NCI-H187 treated with DMSO at 0.1 percent for 48 hours (cell line): Measurements from ENCODE around the gene TBCEL.
A peak's percentile ranks its signal among the peaks of the same experiment; 100 is the strongest.
"Not testable (repeated sequence)": the region's sequence is repeated elsewhere in the genome, so short reads cannot be mapped to it uniquely, and the experiment has no call there.

ENCODE experiments used
- DNase-seq: peaks from one replicate; lab custom pipeline; 2025; lab: John Stamatoyannopoulos, UW

The TBCEL gene

DNA sequence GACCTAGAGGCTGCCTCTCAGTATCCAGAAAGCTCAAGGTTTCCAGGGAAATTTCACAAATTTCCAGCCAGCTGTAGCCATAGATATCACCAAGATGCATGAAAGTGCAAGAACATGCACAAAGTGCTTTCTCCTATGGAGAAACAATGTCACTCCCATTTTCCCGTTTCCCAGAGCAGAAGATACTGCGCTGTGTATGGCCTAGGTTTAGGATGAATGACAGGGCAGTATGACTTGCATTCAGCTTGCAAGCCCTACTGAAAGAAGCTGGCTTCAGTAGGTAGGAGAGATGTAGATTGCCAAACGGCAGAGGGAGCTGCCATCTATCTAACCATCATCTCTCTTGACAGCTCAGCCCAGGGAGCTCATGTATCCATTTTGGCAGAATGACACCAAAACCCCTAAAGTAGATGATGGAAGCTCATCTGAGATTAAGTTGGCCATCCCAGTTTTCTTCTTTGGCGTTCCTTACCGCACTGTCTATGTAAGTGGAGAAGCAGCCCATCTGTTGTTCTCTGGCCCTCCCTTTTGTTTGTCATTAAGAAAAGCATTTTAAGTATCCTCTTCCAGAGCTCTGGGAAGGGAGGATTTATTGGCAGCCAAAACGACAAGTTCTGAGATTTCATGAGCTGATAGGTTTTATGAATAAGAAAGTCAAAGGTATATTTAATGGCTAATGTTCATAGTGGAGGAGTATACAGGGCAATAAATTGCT lies 81.7 kb downstream of the TBCEL start:
- no peak for DNase-seq

DNA sequence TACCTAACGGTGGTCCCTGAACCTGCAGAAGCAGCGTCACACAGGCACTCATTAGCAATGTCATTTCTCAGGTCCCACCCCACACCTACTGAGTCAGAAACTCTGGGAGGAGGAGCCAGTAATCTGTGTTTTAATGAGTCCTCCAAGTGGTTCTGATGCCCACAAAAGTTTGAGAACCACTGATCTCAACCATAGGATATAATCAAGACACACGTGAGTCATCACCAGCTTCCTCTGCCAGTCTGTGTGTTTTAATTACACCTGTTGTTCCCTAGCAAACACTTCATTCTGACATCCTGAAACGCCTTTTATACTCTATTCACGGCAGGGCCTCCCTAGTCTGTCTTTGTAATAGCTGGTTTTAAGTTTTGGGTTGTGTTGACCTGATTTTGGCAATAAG lies 82.9 kb downstream of the TBCEL start:
- DNase-seq: no peak

DNA sequence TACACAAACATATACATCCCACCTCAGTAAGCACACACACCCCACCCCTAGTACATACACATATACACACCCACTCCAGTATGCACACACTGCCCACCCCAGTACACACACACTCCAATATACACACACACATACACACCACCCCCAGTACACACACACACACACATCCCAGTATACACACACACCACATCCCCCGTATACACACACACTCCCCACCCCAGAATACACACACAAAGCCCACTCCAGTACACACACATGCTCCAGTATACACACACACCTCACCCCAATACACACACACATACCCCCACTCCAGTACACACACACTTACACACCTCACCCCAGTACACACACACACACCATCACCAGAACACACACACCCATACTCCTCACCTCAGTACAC lies 84.5 kb downstream of the TBCEL start:
- no peak for DNase-seq

DNA sequence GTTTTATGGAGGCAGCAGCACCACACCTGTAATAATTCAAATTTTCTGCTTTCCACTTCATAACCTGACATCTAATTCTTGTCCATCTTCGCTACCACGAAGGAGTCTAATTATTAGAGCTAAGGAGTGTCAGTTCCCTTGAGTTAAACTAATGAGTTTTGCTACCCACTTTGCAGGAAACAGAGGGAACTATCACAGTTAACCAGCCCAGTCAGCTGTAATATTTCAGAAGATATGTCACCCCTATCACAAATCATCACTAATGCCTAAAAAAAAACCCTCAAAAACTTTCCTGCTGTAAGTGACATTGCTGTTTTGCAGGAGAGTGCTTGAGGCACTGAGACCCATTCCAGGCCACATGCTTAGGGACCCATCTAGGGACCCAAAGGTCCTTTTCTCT lies 85.6 kb downstream of the TBCEL start:
- no peak for DNase-seq

DNA sequence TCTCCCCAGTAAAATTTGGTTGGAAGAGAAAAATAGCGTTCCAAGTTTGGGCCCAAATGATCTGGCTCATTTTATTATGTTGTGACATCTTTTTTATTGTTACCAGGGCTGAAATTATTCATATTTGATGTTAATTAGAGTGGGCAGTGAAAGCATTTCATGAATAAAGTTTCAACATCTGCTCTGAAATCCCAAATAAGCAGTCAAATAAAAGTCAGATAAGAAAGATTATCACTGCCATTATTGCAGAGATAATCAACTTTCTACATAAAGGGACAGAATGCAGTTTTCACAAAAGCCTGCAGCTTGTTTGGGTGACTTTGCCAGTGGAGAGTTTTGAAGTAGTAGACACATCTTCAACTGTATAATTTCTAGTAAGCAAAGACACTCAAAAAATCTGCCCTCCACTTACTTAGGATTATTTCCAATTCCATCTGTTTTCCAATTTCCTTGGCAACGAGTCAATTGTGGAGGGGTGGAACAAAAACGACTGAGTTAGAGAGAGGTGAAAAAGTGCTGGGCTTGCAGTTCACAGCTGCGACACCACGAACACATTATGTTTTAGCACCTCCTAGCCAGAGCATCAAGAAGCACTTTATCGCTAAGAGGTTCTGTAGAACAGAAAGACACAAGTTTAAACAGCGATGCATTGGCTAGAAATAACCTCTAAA lies 86.1 kb downstream of the TBCEL start:
- no peak for DNase-seq

DNA sequence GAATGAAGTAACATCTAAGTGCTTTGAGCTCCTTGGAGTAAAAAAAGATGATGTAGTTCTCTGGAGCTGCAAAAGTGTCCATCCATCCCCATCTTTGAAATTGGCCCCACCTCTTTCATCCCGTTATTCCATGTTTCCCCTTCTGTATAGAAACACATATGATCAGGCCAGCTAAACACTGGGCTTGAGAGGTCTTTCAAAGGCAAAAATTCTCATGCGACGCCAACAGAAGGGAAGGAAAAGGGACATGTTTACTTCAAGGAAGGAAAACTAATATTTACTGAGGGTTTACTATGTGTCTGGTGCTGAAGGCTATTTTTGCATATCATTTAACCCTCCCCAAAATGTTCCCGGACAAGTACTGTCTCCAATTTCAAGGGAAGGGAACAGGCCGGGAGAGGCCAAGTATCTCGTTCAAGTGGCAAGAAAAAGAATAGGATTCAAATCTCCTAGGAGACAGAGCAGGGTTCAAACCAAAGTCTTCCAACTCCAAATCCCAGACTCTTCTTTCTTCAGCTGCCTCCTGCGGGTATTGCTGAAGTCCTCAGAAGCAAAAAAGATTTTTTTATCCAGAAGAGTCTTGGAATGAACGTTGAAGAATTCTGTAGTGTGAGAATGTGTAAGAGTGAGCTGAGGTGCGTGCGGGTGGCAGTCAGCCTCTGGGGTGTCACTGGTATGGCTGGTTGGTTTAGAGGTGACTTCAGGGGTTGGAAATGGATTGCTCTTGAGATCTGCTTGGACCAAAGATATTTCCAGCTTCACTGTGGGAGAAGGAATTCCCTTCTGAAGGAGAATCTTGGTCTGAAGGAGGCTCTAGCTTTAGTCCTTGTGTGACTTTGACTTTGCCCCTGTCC lies 87.2 kb downstream of the TBCEL start:
- DNase-seq: no peak

DNA sequence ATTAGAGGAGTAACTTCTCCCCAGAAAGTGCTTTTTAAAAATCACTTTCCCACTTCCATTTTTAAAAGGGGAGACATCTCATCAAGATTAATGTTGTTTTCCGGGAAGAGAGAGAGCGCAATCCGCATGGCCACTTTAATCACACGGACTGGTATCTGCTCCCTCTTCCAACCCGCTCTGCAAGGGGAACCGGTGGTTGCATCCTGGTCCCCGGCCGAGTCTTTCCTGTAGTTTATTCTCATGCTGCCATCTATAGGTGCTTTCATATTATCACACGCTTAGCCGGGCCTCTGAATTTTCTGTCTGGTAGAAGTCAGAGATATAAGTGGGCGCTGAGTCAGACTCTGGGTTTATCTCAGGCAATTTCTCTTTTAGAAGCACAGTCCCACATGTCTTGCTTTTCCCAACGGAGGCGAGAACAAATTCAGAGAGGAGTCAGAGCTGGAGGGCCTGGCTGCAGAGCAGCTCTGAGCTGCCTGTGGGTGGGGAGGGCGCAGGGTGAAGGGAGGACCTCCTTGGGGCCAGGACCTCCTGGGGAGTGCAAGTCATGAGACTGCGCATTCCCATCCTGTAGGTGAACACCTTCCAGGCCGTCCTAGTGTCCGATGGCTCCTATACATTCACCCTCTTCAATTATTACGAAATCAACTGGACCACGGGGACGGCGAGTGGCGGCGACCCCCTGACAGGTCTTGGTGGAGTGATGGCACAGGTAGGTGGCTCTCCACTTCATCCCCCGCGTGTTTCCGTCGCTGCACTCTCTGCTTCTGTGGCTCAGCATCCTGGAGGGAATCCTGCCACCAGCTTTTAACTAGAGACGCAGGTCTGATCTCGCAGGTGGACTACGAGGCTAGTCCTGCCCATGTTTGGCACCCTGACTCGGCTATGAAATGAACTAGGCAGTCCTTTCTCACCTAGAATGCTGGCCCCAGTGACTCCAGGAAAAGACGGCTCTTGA lies 88.9 kb downstream of the TBCEL start:
- DNase-seq: peak; percentile 12

DNA sequence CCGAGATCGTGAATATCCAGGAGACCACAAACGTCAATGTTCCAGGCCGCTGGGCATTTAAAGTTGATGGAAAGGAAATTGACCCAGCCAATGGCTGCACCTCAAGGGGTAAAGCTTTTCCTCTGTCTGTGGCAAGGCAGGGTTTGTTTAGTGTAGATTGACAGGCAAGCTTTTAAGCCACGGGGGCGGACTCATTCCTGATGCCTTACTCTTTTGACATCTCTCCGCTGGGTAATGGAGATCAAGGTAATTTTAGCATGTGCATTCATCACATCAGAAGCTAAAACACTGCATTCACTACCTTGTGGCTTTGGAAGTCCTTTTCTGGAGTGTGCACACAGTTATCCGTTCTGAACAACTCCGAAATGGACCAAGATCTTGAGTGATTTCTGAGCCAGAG lies 89.7 kb downstream of the TBCEL start:
- no peak for DNase-seq

DNA sequence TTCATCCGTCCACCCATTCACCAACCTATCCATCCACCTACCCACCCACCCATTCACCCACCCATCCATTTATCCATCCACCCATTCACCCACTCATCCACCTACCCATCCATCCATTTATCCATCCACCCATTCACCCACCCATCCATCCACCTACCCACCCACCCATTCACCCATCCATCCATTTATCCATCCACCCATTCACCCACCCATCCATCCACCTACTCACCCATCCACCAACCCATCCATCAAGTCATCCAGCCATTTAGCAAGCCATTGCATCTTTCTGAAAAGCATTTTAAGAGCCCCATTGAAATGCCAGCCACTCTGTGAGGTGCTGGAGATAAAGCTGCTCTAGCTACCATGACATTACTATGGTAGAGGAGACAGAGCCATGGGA lies 91.1 kb downstream of the TBCEL start:
- DNase-seq: not testable (repeated sequence)

DNA sequence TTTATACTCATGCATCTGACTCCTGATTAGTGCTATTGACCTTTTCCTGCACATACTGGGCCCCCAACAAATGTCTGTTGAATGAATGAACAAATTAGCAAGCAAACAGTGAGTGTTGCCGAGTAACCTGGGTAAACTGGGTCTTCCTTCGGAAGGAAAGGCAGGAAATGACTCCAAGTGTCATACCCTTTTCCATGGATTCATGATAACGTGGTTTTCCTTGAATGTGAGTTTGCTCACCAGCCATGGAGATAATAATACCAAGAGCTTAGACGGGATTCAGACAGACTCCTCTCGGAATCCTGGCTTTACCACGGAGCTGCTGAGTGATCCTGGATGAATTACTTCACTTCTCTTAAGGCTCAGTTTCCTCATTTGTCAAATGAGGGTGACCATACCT lies 93.9 kb downstream of the TBCEL start:
- no peak for DNase-seq

DNA sequence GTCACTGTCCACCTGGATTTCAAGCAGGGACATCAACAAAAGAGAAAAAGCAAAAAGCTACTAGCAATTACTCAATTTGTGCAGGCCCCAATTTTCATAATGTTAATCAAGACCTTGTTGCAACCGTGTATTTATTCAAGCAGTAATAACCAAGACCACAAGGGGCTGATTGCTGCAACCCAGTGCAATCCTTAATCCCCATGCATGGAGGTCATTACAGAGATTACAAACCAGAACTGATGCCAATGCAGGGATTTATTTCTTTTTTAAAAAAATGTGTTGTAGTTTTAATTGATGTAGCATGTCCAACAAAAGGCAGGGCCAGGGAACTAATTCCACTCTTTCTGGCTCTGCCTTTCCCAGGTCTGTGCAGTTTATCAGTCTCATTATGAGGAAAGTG lies 95.5 kb downstream of the TBCEL start:
- no peak for DNase-seq

DNA sequence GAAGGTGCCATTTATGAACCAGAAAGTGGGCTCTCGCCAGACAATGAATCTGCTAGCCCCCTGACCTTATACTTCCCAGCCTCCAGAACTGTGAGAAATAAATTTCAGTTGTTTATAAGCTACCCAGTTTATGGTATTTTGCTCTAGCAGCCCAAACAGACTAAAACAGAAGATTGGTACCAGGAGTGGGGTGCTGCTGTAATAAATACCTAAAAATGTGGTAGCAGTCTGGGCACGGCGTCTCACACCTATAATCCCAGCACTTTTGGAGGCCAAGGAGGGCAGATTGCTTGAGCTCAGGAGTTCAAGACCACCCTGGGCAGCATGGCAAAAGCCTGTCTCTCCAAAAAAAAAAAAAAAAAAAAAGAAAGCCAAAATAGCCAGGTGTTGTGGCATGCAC lies 98.4 kb downstream of the TBCEL start:
- no peak for DNase-seq

DNA sequence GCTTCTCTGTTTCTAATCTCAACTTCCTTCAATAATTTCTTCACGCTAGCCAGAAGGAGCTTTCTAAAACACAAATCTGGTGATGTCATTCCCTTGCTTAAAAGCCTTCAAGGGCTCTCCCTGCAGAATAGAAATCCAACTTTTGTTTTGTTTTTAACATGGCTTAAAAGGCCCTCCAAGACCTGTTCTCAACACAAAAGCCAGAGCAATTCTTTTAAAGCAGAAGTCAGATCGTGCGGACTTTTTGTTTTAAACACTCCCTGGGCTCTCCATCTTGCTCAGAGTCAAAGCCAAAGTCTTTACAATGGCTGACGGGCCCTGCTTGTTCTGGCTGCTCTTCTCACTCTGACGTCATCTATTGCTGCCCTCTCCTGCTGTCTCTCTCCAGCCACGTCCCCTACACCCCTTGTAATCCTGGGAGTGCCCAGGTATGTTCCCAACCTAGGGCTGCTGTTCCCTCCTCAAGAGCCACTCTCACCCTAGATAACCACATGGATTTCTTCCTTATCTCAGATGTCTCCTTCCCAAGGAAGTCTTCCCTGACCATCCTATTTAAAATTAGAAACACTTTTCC lies 99.7 kb downstream of the TBCEL start:
- DNase-seq: no peak

DNA sequence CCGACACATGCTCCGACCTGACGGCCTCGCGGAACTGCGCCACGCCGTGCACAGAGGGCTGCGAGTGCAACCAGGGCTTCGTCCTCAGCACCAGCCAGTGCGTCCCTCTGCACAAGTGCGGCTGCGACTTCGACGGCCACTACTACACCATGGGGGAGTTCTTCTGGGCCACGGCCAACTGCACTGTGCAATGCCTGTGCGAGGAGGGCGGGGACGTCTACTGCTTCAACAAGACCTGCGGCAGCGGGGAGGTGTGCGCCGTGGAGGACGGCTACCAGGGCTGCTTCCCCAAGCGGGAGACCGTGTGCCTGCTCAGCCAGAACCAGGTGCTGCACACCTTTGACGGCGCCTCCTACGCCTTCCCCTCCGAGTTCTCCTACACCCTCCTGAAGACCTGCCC lies 103.9 kb downstream of the TBCEL start:
- no peak for DNase-seq

DNA sequence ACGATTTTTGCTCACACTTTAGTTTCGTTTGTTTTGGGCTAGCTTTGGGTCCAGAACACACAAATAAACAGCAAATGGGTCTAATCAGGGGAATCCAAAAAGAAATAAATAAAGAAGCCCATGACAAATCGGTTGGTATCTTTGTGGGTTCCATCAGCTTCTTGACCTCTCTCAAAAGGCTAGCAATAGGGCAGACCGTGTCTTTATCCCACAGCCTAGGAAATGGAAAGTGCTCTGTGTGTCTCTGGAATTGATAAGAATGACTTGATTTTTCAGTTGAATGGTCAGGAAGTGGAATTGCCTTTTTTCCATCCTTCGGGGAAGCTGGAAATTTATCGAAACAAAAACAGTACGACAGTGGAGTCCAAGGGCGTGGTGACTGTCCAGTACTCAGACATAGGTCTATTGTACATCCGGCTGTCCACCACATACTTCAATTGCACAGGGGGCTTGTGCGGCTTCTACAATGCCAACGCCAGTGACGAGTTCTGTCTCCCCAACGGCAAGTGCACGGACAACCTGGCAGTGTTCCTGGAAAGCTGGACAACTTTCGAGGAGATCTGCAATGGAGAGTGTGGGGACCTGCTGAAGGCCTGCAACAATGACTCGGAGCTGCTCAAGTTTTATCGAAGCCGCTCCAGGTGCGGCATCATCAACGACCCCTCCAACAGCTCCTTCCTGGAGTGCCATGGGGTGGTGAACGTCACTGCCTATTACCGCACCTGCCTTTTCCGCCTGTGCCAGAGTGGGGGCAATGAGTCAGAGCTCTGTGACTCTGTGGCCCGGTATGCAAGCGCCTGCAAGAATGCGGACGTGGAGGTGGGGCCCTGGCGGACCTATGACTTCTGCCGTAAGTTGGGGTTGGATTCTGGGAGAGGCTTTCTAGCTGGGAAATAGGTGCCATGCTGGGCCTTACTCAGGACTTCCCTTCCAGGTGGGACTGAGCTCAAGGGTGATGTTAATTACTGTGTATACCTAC lies 105.7 kb downstream of the TBCEL start:
- no peak for DNase-seq

DNA sequence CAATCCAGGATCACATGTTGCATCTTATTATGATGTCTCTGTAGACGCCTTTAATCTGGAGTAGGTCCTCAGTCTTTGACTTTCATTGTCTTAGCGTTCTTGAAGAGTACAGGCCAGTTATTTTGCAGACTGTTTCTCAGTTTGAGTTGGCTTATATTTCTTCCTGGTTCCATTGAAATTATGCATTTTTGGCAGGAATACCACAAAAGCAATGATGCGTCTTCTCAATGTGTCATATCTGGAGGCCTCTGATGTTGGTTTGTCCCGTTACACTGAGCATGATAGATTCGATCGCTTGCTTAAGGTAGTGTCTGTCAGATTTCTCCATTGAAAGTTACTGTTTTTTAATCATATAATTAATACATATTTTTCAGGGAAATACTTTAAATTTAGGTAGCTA lies 107.8 kb downstream of the TBCEL start:
- no peak for DNase-seq

DNA sequence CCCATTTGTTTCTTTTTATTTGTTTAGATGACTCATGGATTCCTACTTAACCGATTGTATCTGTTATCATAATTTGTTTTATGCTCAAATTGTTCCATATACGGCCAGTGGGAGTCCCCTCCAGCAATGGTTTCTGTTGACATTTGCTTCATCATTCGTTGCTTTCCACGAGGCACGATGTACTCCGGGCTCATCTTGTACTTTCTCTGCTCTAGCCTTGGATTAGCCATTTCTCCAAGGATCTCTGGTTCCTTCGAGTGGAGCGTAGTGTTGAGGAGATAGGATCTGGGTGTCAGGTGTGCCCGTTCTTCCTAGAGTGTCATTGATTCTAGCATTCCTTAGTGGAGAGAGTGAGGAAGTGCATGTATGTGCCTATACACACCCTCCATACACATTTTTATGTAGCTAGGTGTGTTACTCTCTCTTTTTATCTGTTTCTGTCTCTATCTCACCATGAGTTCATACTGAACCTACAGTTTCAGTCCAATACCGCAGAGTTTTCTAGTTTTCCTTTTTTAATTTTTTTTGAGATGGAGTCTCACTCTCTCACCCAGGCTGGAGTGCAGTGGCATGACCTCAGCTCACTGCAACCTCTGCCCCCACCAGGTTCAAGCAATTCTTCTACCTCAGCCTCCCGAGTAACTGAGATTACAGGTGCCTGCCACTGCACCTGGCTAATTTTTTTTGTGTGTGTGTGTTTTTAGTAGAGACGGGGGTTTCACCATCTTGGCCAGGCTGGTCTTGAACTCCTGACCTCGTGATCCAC lies 108.5 kb downstream of the TBCEL start:
- no peak for DNase-seq

DNA sequence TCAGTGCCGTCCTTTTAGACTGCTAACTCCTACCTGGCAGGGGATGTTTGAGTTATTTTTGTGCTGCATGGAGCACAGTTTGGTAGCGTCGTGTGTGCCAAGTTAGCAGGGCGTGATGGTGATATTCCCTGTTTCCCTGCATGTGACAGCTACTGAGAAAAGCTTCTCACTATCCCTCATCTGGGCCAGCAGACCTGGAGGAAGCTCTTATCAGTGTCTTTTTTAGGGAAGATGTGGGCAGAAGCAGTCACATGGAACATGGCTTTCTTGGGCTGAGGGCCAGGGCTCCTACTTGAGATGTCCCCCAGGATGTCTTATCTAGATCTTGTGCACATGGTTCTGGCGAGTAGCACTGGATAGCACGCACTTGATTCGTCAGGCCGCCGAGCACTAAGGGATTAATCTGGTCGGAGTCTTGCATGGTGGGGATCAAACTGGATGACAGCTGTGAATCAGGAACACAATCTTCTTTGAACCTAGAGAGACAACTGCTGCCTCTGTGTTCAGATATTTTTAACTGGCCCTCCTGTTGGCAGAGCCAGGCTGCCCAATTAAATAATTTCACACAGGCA lies 110.9 kb downstream of the TBCEL start:
- no peak for DNase-seq

DNA sequence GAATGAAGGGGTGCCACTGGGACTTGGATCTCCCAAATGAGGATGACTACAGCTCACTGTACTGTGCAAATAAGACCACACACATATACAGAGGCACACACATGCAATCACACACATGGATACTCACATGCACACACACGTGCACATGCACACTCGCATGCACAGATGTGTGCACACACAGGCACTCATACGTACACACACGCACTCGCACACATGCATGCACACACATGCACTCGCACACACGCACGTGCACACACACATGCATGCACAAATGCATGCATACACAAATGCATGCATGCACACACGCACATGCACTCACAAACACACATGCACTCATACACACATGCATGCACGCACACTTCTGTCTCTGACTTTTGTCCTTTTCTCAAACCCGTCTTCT lies 113.1 kb downstream of the TBCEL start:
- DNase-seq: no peak
